PC-3 (cell line): Measurements from ENCODE around the gene LILRB2. TPM values are rescaled to one million over a fixed set of nuclear protein-coding genes. Genes with fewer than 3 reads are reported as not detected.
"Not testable (repeated sequence)": the region's sequence is repeated elsewhere in the genome, so short reads cannot be mapped to it uniquely, and the experiment has no call there.

ENCODE experiments used
- ATAC-seq: fragments of 200-7000 bp; cut with Tn5 transposase; 2 replicates; pipeline ENCODE4 v1.9.1; 2020; ENCODE audit warnings: mild to moderate bottlenecking, moderate library complexity
- BruUV-seq: library from RNA; stranded (reverse); fragments of 400-500 nt; replicated peaks from 2 replicates; lab custom pipeline; 2021; lab: Mats Ljungman, UMichigan
- CTCF ChIA-PET: fragments of 300-600 bp; sonication (Branson Sonifier 250); formaldehyde crosslinking; loops from one replicate; lab custom pipeline; 2022; ENCODE audit warnings: antibody characterized with exemption; lab: Charles Lee
- POLR2A ChIA-PET: fragments of 300-600 bp; sonication (Branson Sonifier 250); formaldehyde crosslinking; loops from one replicate; lab custom pipeline; 2022; ENCODE audit warnings: antibody characterized with exemption; ENCODE audit not compliant: unreplicated experiment; lab: Charles Lee
- DNase-seq: peaks from one replicate; pipeline ENCODE4 v3.0.0-alpha.2; 2015
- H2AFZ ChIP-seq: fragments of 300-600 bp; sonication (generic); 2 replicates; pipeline ENCODE4 v1.6.0; 2016; ENCODE audit warnings: antibody characterized with exemption, low read length
- H3F3A ChIP-seq: fragments of 300-600 bp; sonication (generic); one replicate; pipeline ENCODE4 v1.6.0; 2017; ENCODE audit warnings: antibody characterized with exemption, low read length, control low read depth, mild to moderate bottlenecking; ENCODE audit not compliant: unreplicated experiment
- H3K27ac ChIP-seq: fragments of 300-600 bp; sonication (generic); 2 replicates; pipeline ENCODE4 v1.5.1; 2016; ENCODE audit warnings: mild to moderate bottlenecking, low read length
- H3K27me3 ChIP-seq: fragments of 300-600 bp; sonication (generic); 2 replicates; pipeline ENCODE4 v1.6.1; 2016; ENCODE audit warnings: low read length, mixed read lengths
- H3K36me3 ChIP-seq: fragments of 300-600 bp; sonication (generic); 2 replicates; pipeline ENCODE4 v1.6.1; 2016; ENCODE audit warnings: low read depth, mixed run types, low read length, mixed read lengths
- H3K4me1 ChIP-seq: fragments of 300-600 bp; sonication (generic); 2 replicates; pipeline ENCODE4 v1.5.1; 2016; ENCODE audit warnings: low read length; ENCODE audit not compliant: insufficient read depth
- H3K4me2 ChIP-seq: fragments of 300-600 bp; sonication (generic); 2 replicates; pipeline ENCODE4 v1.6.0; 2016; ENCODE audit warnings: low read length
- H3K4me3 ChIP-seq: fragments of 300-600 bp; sonication (generic); 2 replicates; pipeline ENCODE4 v1.5.1; 2016; ENCODE audit warnings: mild to moderate bottlenecking, low read length, mixed read lengths
- H3K79me2 ChIP-seq: fragments of 300-600 bp; sonication (generic); 2 replicates; pipeline ENCODE4 v1.6.1; 2017; ENCODE audit warnings: low read length, mixed read lengths
- H3K9ac ChIP-seq: fragments of 300-600 bp; sonication (generic); 2 replicates; pipeline ENCODE4 v1.6.0; 2016; ENCODE audit warnings: mild to moderate bottlenecking, low read length
- H3K9me2 ChIP-seq: fragments of 300-600 bp; sonication (generic); replicated peaks from 2 replicates; pipeline ENCODE4 v1.6.1; 2016; ENCODE audit warnings: mixed run types, low read length, mixed read lengths
- H3K9me3 ChIP-seq: fragments of 300-600 bp; sonication (generic); 2 replicates; pipeline ENCODE4 v1.6.1; 2016; ENCODE audit warnings: low read length, mixed read lengths
- H4K20me1 ChIP-seq: fragments of 300-600 bp; sonication (generic); 2 replicates; pipeline ENCODE4 v1.6.1; 2016; ENCODE audit warnings: low read length, mixed read lengths
- EZH2 ChIP-seq: fragments of 300-600 bp; sonication (generic); IDR thresholded peaks from one replicate; pipeline ENCODE4 v1.6.1; 2017; ENCODE audit warnings: antibody characterized with exemption, mild to moderate bottlenecking, low read length; ENCODE audit not compliant: unreplicated experiment
- EZH2phosphoT487 ChIP-seq: fragments of 300-600 bp; sonication (generic); IDR thresholded peaks from 2 replicates; pipeline ENCODE4 v1.6.1; 2018; ENCODE audit warnings: mild to moderate bottlenecking, antibody characterized with exemption, low read length, borderline replicate concordance
- intact Hi-C: fragments of 100-400 bp; cut with micrococcal nuclease; formaldehyde crosslinking; loops from 2 replicates; pipeline ENCODE4 v1.9.0; 2023
- total RNA-seq: library from RNA; depleted of rRNA; stranded (reverse); fragments of >200 nt; gene quantifications from 2 replicates; pipeline ENCODE4 v1.2.3, GENCODE V29; 2014
- TF ChIP-seq, protein P1 (sequence below): fragments of 300-600 bp; sonication (generic); conservative IDR thresholded peaks from 2 replicates; pipeline ENCODE4 v1.5.1; 2017; ENCODE audit warnings: antibody characterized with exemption, low read depth, mild to moderate bottlenecking, low read length

LILRB2 gene
- total RNA-seq, 1 experiment from 2014 or later: not detected

GRCh38 chr19:54247106-54247930, 33.6 kb downstream of the LILRB2 start:
- Histone ChIP-seq H3K4me2 (peak overlapping the region; percentile 33; the same call in 1 of the 2 replicates), H3F3A (no peaks in the 10 kb centered on the region), H3K4me3 (no peak overlapping the region), H3K27me3 (peaks cover 24% of the 10 kb centered on the region), H3K4me1 (no peaks in the 10 kb centered on the region), H2AFZ (no peak overlapping the region), H3K36me3 (no peaks in the 10 kb centered on the region), H3K9me3 (no peaks in the 10 kb centered on the region), H3K9me2 (no peaks in the 10 kb centered on the region), H3K9ac (no peak overlapping the region), H3K27ac (no peak overlapping the region), H4K20me1 (no peaks in the 10 kb centered on the region), H3K79me2 (no peaks in the 10 kb centered on the region)
- ChIA-PET POLR2A (no interaction called here), CTCF (no interaction called here)
- intact Hi-C loops: no loop called here
- ATAC-seq: no peak
- TF ChIP-seq EZH2phosphoT487 (no peak), EZH2 (no peak)
- TF ChIP-seq, protein P1, sequence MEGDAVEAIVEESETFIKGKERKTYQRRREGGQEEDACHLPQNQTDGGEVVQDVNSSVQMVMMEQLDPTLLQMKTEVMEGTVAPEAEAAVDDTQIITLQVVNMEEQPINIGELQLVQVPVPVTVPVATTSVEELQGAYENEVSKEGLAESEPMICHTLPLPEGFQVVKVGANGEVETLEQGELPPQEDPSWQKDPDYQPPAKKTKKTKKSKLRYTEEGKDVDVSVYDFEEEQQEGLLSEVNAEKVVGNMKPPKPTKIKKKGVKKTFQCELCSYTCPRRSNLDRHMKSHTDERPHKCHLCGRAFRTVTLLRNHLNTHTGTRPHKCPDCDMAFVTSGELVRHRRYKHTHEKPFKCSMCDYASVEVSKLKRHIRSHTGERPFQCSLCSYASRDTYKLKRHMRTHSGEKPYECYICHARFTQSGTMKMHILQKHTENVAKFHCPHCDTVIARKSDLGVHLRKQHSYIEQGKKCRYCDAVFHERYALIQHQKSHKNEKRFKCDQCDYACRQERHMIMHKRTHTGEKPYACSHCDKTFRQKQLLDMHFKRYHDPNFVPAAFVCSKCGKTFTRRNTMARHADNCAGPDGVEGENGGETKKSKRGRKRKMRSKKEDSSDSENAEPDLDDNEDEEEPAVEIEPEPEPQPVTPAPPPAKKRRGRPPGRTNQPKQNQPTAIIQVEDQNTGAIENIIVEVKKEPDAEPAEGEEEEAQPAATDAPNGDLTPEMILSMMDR: no peak
- no TSS peak for BruUV-seq
- DNase-seq: no peak

- ChIA-PET POLR2A (no interaction called here), CTCF (interaction anchor here (0.6 kb wide), 1 partner anchor 144 kb away, joined by 3 read pairs; no protein-coding TSS in a partner anchor)
- H3K36me3 ChIP-seq: no peaks in the 10 kb centered on the region
- no peaks in the 10 kb centered on the region for H4K20me1 ChIP-seq
- H3K9me2 ChIP-seq: no peaks in the 10 kb centered on the region
- no peak overlapping the region for H3K9ac ChIP-seq
- no peak overlapping the region for H3K4me3 ChIP-seq
- no peaks in the 10 kb centered on the region for H3K9me3 ChIP-seq
- DNase-seq (no peak), ATAC-seq (no peak)
- H3K27ac ChIP-seq: no peak overlapping the region
- H3K4me1 ChIP-seq: no peaks in the 10 kb centered on the region
- no peaks in the 10 kb centered on the region for H3F3A ChIP-seq
- TF ChIP-seq EZH2phosphoT487: no peak
- TF ChIP-seq EZH2: no peak
- TF ChIP-seq, protein P1: no peak
- no peaks in the 10 kb centered on the region for H3K79me2 ChIP-seq
- intact Hi-C loops: no loop called here
- no TSS peak for BruUV-seq
- no peak overlapping the region for H3K4me2 ChIP-seq
- peaks cover 19% of the 10 kb centered on the region for H3K27me3 ChIP-seq
- no peak overlapping the region for H2AFZ ChIP-seq
Observed at GRCh38 chr19:54245936-54246335, 35.0 kb downstream of the LILRB2 start.

GRCh38 chr19:54243809-54244208, 37.1 kb downstream of the LILRB2 start:
- H3K4me3 ChIP-seq, ATAC-seq, CTCF ChIA-PET, H3K36me3 ChIP-seq, BruUV-seq, H3K9me3 ChIP-seq, H3F3A ChIP-seq, H3K9ac ChIP-seq, H3K9me2 ChIP-seq, H3K4me2 ChIP-seq, H3K4me1 ChIP-seq, DNase-seq, POLR2A ChIA-PET, H3K27me3 ChIP-seq, H3K79me2 ChIP-seq, H4K20me1 ChIP-seq, H2AFZ ChIP-seq, H3K27ac ChIP-seq, intact Hi-C loops: not testable (repeated sequence)

DNA sequence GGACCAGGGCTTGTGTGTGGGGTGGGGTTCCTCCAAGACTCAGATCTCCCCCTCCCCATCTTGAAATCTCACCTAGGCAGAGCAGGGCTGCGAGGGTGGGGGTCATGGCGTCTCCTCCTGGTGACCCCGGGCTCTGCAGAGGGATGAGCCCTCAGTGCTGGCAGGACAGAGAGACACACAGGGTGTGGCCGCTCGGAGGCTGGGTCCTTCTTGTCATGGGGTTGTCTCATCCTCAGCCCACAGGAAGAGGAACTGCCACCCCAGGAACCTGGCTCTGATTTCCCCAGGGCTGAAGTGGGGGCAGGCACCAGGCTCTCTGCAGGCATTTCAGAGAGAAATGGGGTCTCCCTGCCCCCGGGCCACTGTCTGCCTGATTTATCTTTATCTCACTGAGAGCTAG, 38.3 kb downstream of the LILRB2 start, which contains the start of gene LILRA6:
TSS of gene LILRA6 (minus strand) at position 145 of the 400 bp plus-strand sequence.
- DNase-seq, BruUV-seq, H3K9ac ChIP-seq, H3K79me2 ChIP-seq, H4K20me1 ChIP-seq, H3K9me3 ChIP-seq, H3K4me3 ChIP-seq, H3K36me3 ChIP-seq, H3K9me2 ChIP-seq, H2AFZ ChIP-seq, H3F3A ChIP-seq, H3K27me3 ChIP-seq, H3K27ac ChIP-seq, H3K4me2 ChIP-seq, H3K4me1 ChIP-seq, POLR2A ChIA-PET, ATAC-seq, CTCF ChIA-PET, intact Hi-C loops: not testable (repeated sequence)

- H3K9me2 ChIP-seq, ATAC-seq, DNase-seq, intact Hi-C loops, H3K4me3 ChIP-seq, BruUV-seq, H3K9me3 ChIP-seq, H3K27me3 ChIP-seq, CTCF ChIA-PET, POLR2A ChIA-PET, H3K4me1 ChIP-seq, H3F3A ChIP-seq, H3K4me2 ChIP-seq, H3K27ac ChIP-seq, H3K36me3 ChIP-seq, H2AFZ ChIP-seq, H4K20me1 ChIP-seq, H3K9ac ChIP-seq, H3K79me2 ChIP-seq: not testable (repeated sequence)
Observed at GRCh38 chr19:54242234-54242633, 38.7 kb downstream of the LILRB2 start.
